ENCODE data around the gene SMURF1. TPM values are rescaled to one million over a fixed set of nuclear protein-coding genes. Genes with fewer than 3 reads are reported as not detected.

Gene SMURF1
- total RNA-seq, 6 experiments from 2014 or later: 17.8 to 23.4 (median 21.3) TPM

GRCh38 chr7:99010281-99010680, 133.6 kb downstream of the SMURF1 start:
- Mint-ChIP-seq H3K27ac (no peak overlapping the region; the same call in 1 of the 2 replicates), H3K9me3 (no peaks in the 10 kb centered on the region), H3K4me3 (no peak overlapping the region), H3K36me3 (ENCODE audit: low read depth) (peaks cover 45% of the 10 kb centered on the region), H3K27me3 (ENCODE audit: insufficient read depth) (peaks cover 11% of the 10 kb centered on the region), H3K4me1 (ENCODE audit: low read depth) (no peaks in the 10 kb centered on the region)
- no peak for DNase-seq
- no peak for TF ChIP-seq CTCF (IDR thresholded peaks at IDR 0.05)

DNA sequence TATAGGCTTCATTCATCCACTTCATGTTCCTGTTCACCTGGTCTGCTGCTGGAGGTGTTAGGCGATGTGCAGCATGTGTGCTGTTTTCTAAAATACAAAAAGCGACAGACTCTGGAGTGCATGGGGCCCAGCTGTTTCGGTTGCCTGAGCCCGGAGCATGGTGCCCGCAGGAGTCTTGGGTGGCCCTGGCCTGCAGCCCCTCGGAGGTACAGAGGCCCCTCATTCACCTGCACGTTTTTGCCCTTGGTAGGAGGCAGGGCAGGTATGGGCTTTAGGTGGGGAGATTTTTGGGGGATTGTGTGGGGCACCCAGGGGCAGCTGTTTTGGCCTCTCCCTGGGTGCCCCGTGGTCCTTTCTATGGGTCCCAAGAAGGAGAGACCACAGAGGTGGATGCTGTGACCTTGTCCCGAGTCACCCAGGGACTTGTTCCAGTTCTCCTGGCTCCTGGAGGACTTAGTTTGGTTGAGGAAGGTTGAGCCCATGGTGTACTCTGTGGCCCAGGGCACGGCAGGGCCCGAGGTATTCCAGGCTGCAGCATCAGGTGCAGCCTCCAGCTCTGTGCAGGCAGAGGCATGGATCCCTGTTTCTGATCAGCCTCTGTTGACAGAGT, 134.9 kb downstream of the SMURF1 start:
- no peak for DNase-seq
- peaks cover 6% of the 10 kb centered on the region for H3K27me3 Mint-ChIP-seq (ENCODE audit: insufficient read depth)
- no peak overlapping the region for H3K4me3 Mint-ChIP-seq
- H3K9me3 Mint-ChIP-seq: no peaks in the 10 kb centered on the region
- peaks cover 37% of the 10 kb centered on the region for H3K36me3 Mint-ChIP-seq (ENCODE audit: low read depth)
- no peak overlapping the region for H3K27ac Mint-ChIP-seq
- no peak for TF ChIP-seq CTCF (IDR thresholded peaks at IDR 0.05)
- no peaks in the 10 kb centered on the region for H3K4me1 Mint-ChIP-seq (ENCODE audit: low read depth)

- Mint-ChIP-seq H3K27me3 (ENCODE audit: insufficient read depth) (peaks cover 5% of the 10 kb centered on the region), H3K4me3 (no peak overlapping the region), H3K9me3 (no peaks in the 10 kb centered on the region), H3K36me3 (ENCODE audit: low read depth) (peaks cover 37% of the 10 kb centered on the region), H3K27ac (no peak overlapping the region), H3K4me1 (ENCODE audit: low read depth) (no peaks in the 10 kb centered on the region)
- TF ChIP-seq CTCF (IDR thresholded peaks at IDR 0.05): no peak
- no peak for DNase-seq
Measured at GRCh38 chr7:99008181-99008631, 135.7 kb downstream of the SMURF1 start.

GRCh38 chr7:99006739-99007424, 137.0 kb downstream of the SMURF1 start:
- H3K36me3 Mint-ChIP-seq (ENCODE audit: low read depth): peaks cover 28% of the 10 kb centered on the region
- no peak for DNase-seq
- TF ChIP-seq CTCF (IDR thresholded peaks at IDR 0.05): no peak
- H3K27ac Mint-ChIP-seq: no peak overlapping the region
- no peak overlapping the region for H3K4me3 Mint-ChIP-seq
- no peaks in the 10 kb centered on the region for H3K9me3 Mint-ChIP-seq
- H3K4me1 Mint-ChIP-seq (ENCODE audit: low read depth): no peaks in the 10 kb centered on the region
- peaks cover 5% of the 10 kb centered on the region for H3K27me3 Mint-ChIP-seq (ENCODE audit: insufficient read depth)

GRCh38 chr7:99005776-99006175, 138.1 kb downstream of the SMURF1 start:
- Mint-ChIP-seq H3K4me1 (ENCODE audit: low read depth) (peaks cover 9% of the 10 kb centered on the region), H3K4me3 (no peak overlapping the region), H3K27ac (no peak overlapping the region), H3K27me3 (ENCODE audit: insufficient read depth) (peaks cover 5% of the 10 kb centered on the region), H3K9me3 (no peaks in the 10 kb centered on the region), H3K36me3 (ENCODE audit: low read depth) (peaks cover 27% of the 10 kb centered on the region)
- no peak for TF ChIP-seq CTCF (IDR thresholded peaks at IDR 0.05)
- DNase-seq: no peak

Data from HFFc6 (cell line).